ENCODE results near the gene UQCRHL. TPM values are rescaled to one million over a fixed set of nuclear protein-coding genes. Genes with fewer than 3 reads are reported as not detected.
A peak's percentile ranks its signal among the peaks of the same experiment; 100 is the strongest.

UQCRHL gene
- total RNA-seq, 1 donor from 2014 or later = 0.96 TPM

GRCh38 chr1:15799004-15799867 lies 8.2 kb downstream of the UQCRHL start:
- peak; percentile 85 for DNase-seq (ENCODE audit: low spot score)

- DNase-seq (ENCODE audit: low spot score) = no peak
These were observed 9.6 kb downstream of the UQCRHL start for GRCh38 chr1:15797614-15798390.

GRCh38 chr1:15796086-15796462 lies 11.4 kb downstream of the UQCRHL start:
- no peak for DNase-seq (ENCODE audit: low spot score)

- DNase-seq (ENCODE audit: low spot score) = peak; percentile 46
These were observed 18.7 kb downstream of the UQCRHL start for GRCh38 chr1:15788624-15789301.

GRCh38 chr1:15786581-15786980 lies 20.9 kb downstream of the UQCRHL start:
- no peak for DNase-seq (ENCODE audit: low spot score)

GRCh38 chr1:15785683-15786082 lies 21.8 kb downstream of the UQCRHL start:
- DNase-seq (ENCODE audit: low spot score) = no peak

- no peak for DNase-seq (ENCODE audit: low spot score)
These were observed 29.3 kb downstream of the UQCRHL start for GRCh38 chr1:15777909-15778707.

GRCh38 chr1:15775706-15776105 lies 31.7 kb downstream of the UQCRHL start:
- DNase-seq (ENCODE audit: low spot score) = no peak

- DNase-seq (ENCODE audit: low spot score) = no peak
These were observed 35.5 kb downstream of the UQCRHL start for GRCh38 chr1:15771836-15772515.

- no peak for DNase-seq (ENCODE audit: low spot score)
These were observed 37.0 kb downstream of the UQCRHL start for GRCh38 chr1:15770313-15770962.

- no peak for DNase-seq (ENCODE audit: low spot score)
These were observed 39.1 kb downstream of the UQCRHL start for GRCh38 chr1:15768388-15768787.

- no peak for DNase-seq (ENCODE audit: low spot score)
These were observed 39.5 kb downstream of the UQCRHL start for GRCh38 chr1:15767941-15768340.

- DNase-seq (ENCODE audit: low spot score) = peak; percentile 65
These were observed 41.8 kb downstream of the UQCRHL start for GRCh38 chr1:15765495-15766194.

- DNase-seq (ENCODE audit: low spot score) = no peak
These were observed 42.6 kb downstream of the UQCRHL start for GRCh38 chr1:15764890-15765289.

GRCh38 chr1:15764269-15764764 lies 43.1 kb downstream of the UQCRHL start:
- no peak for DNase-seq (ENCODE audit: low spot score)

- DNase-seq (ENCODE audit: low spot score) = no peak
These were observed 44.9 kb downstream of the UQCRHL start for GRCh38 chr1:15762546-15762945.

- no peak for DNase-seq (ENCODE audit: low spot score)
These were observed 45.9 kb downstream of the UQCRHL start for GRCh38 chr1:15761366-15762128.

- DNase-seq (ENCODE audit: low spot score) = peak; percentile 59
These were observed 46.8 kb downstream of the UQCRHL start for GRCh38 chr1:15760520-15761211.

All from umbilical cord (tissue), 2 donors.